ENCODE data around the gene DGKG. TPM values are rescaled to one million over a fixed set of nuclear protein-coding genes. Genes with fewer than 3 reads are reported as not detected.

DGKG gene
- total and polyA plus RNA-seq, 10 of the 15 experiments (the other 5 are each of a cell fraction or from before 2014, with no cell fraction given): 0.39 to 6.2 (median 4.7) TPM

DNA sequence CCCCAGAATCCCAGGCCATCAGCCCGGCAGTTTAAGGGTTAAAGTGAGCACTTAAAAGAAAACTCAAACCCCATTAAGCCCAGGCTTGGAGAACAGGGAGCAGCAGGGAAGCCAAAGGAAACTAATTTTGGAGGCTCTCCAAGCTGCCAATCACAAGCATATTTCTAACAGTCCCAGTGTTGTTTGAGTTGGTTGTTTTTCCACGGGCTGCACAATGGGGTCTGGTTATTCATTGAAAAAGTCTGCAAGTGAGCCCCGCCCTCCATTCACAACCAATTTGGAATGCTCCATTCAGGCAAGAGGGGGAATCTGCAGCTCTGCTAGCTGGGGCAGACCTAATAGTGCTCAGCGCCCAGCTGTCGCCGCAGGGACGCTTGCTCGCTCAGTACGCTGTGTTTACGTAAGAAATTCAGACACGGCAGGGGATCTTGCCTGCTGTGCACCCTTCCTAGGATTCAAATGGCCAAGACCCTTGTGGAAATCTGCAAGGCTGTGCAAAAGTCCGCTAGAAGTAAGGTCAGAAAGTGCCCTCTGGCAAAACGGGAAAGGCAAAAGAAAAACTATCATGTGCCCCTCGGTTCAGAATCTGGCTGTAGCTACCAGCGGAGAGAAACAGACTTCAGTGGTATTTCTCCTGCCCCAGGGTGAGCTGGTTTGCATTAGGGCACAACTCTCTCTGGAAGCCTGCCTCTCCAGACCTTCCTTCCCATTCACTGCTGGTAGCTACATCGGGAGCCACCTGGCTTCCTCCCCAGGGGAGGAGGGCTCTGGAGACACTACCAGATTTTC lies 264.2 kb downstream of the DGKG start (continued):
- TF ChIP-seq, protein P1, sequence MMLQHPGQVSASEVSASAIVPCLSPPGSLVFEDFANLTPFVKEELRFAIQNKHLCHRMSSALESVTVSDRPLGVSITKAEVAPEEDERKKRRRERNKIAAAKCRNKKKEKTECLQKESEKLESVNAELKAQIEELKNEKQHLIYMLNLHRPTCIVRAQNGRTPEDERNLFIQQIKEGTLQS (IDR thresholded peaks at IDR 0.05; ENCODE audit: borderline replicate concordance, extremely low read depth, low read depth, low read length): no peak
- no peak for TF ChIP-seq WRNIP1 (IDR thresholded peaks at IDR 0.05; ENCODE audit: borderline replicate concordance, low read depth, low read length)

DNA sequence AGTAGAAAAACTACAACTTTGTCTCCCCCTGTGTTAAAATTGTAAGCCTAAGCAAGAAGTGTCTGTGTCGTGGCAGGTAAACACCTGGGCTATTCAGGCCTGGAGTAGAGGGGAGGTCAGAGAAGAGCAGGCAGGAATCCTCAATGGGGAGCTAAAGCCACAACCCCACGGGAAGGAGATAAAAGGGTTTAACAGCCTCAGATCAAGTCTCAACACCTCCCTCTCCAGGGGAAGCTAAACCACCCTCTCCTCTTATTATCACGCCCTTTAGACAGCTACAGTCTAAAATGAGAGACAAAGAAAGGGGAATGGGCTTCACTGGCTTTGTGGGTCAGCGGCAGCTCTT lies 264.7 kb downstream of the DGKG start:
- 40% methylated on average over 4 of the region's 4 CpGs for WGBS (ENCODE audit: insufficient coverage, insufficient replicate concordance, low lambda C conversion rate, missing lambda C conversion rate)
- POLR2A ChIA-PET: interaction anchor here (0.6 to 0.7 kb wide), 2 partner anchors 10 to 46 kb away, joined by 3 to 4 read pairs; no protein-coding TSS in a partner anchor

More for the DNA sequence above, 264.7 kb downstream of the DGKG start:
- TF ChIP-seq ZNF217 (IDR thresholded peaks at IDR 0.05): no peak
- TF ChIP-seq SRF (IDR thresholded peaks at IDR 0.05; ENCODE audit: low read depth in 2 of 2, low read length in 2 of 2): no peak
- no peak for TF ChIP-seq MTA3 (IDR thresholded peaks at IDR 0.05; ENCODE audit: borderline replicate concordance, low read length)
- TF ChIP-seq ATF7 (IDR thresholded peaks at IDR 0.05; ENCODE audit: low read depth): no peak
- no peak for TF ChIP-seq YY1 (IDR thresholded peaks at IDR 0.05; ENCODE audit: low read depth, low read length)
- TF ChIP-seq NFYB (IDR thresholded peaks at IDR 0.05; ENCODE audit: insufficient read depth, low read depth, low read length): no peak
- TF ChIP-seq LARP7 (IDR thresholded peaks at IDR 0.05): no peak
- TF ChIP-seq YBX1 (IDR thresholded peaks at IDR 0.05): no peak
- TF ChIP-seq, protein P2, sequence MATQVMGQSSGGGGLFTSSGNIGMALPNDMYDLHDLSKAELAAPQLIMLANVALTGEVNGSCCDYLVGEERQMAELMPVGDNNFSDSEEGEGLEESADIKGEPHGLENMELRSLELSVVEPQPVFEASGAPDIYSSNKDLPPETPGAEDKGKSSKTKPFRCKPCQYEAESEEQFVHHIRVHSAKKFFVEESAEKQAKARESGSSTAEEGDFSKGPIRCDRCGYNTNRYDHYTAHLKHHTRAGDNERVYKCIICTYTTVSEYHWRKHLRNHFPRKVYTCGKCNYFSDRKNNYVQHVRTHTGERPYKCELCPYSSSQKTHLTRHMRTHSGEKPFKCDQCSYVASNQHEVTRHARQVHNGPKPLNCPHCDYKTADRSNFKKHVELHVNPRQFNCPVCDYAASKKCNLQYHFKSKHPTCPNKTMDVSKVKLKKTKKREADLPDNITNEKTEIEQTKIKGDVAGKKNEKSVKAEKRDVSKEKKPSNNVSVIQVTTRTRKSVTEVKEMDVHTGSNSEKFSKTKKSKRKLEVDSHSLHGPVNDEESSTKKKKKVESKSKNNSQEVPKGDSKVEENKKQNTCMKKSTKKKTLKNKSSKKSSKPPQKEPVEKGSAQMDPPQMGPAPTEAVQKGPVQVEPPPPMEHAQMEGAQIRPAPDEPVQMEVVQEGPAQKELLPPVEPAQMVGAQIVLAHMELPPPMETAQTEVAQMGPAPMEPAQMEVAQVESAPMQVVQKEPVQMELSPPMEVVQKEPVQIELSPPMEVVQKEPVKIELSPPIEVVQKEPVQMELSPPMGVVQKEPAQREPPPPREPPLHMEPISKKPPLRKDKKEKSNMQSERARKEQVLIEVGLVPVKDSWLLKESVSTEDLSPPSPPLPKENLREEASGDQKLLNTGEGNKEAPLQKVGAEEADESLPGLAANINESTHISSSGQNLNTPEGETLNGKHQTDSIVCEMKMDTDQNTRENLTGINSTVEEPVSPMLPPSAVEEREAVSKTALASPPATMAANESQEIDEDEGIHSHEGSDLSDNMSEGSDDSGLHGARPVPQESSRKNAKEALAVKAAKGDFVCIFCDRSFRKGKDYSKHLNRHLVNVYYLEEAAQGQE (IDR thresholded peaks at IDR 0.05; ENCODE audit: low read depth, low read length): no peak
- TF ChIP-seq, protein P3, sequence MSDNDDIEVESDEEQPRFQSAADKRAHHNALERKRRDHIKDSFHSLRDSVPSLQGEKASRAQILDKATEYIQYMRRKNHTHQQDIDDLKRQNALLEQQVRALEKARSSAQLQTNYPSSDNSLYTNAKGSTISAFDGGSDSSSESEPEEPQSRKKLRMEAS (IDR thresholded peaks at IDR 0.05; ENCODE audit: low read depth, low read length): no peak
- no peak for TF ChIP-seq SMC3 (IDR thresholded peaks at IDR 0.05; ENCODE audit: borderline replicate concordance, low read length)
- H2AFZ ChIP-seq (ENCODE audit: control insufficient read depth, low read depth, low read length): no peak overlapping the region
- H4K20me1 ChIP-seq (ENCODE audit: control insufficient read depth, insufficient read depth): peaks cover 2% of the 10 kb centered on the region
- no peak overlapping the region for H3K9ac ChIP-seq (ENCODE audit: control insufficient read depth, insufficient read depth, low read length)
- intact Hi-C loops (cut with micrococcal nuclease; ENCODE audit: unreplicated experiment) (no loop called here), in situ Hi-C loops (cut with MboI) (no loop called here)
- ChIA-PET CTCF (interaction anchor here (1.7 to 1.8 kb wide), 2 partner anchors 10 to 145 kb away, joined by 4 to 5 read pairs; no protein-coding TSS in a partner anchor), RAD21 (ENCODE audit: unreplicated experiment) (interaction anchor here (1.5 kb wide), 1 partner anchor 16 kb away, joined by 5 read pairs; no protein-coding TSS in a partner anchor), SMC1A (ENCODE audit: uncharacterized antibody, unreplicated experiment) (interaction anchor here (1.2 to 2.8 kb wide), 3 partner anchors 9 to 144 kb away, joined by 3 to 6 read pairs (median 6); no protein-coding TSS in a partner anchor)
- FAIRE-seq (no peak), ATAC-seq (no peak), DNase-seq (ENCODE audit: low read depth, low spot score) (no peak)
- no peaks in the 10 kb centered on the region; the same call in 1 of the 2 replicates for H3K4me1 ChIP-seq (ENCODE audit: control insufficient read depth, insufficient read depth, low read length)
- peaks cover 2 to 4% of the 10 kb centered on the region in 2 experiments; a peak in 2 of 4 replicates for H3K27me3 ChIP-seq (replicated peaks in 1 of 2; ENCODE audit: control insufficient read depth in 2 of 2, insufficient read depth in 2 of 2, low read length in 1 of 2)
- H3K4me3 ChIP-seq: no peak overlapping the region
- H3K36me3 ChIP-seq (ENCODE audit: control insufficient read depth in 2 of 2, insufficient read depth in 2 of 2, low read length in 1 of 2): no peaks in the 10 kb centered on the region
- no peak overlapping the region for H3K4me2 ChIP-seq (ENCODE audit: control insufficient read depth, insufficient read depth)
- no TSS peak for BruUV-seq (replicated peaks)
- no peak overlapping the region for H3K27ac ChIP-seq (ENCODE audit: control insufficient read depth, insufficient read depth)
- no peaks in the 10 kb centered on the region for H3K9me3 ChIP-seq (replicated peaks; ENCODE audit: control insufficient read depth, insufficient read depth, low read length)
- no peaks in the 10 kb centered on the region for H3K79me2 ChIP-seq (ENCODE audit: control insufficient read depth, insufficient read depth, low read length)
